ENCODE measurements around the gene FGF18. TPM values are rescaled to one million over a fixed set of nuclear protein-coding genes. Genes with fewer than 3 reads are reported as not detected.

Gene FGF18
- total RNA-seq, 2 experiments from 2014 or later: not detected

DNA sequence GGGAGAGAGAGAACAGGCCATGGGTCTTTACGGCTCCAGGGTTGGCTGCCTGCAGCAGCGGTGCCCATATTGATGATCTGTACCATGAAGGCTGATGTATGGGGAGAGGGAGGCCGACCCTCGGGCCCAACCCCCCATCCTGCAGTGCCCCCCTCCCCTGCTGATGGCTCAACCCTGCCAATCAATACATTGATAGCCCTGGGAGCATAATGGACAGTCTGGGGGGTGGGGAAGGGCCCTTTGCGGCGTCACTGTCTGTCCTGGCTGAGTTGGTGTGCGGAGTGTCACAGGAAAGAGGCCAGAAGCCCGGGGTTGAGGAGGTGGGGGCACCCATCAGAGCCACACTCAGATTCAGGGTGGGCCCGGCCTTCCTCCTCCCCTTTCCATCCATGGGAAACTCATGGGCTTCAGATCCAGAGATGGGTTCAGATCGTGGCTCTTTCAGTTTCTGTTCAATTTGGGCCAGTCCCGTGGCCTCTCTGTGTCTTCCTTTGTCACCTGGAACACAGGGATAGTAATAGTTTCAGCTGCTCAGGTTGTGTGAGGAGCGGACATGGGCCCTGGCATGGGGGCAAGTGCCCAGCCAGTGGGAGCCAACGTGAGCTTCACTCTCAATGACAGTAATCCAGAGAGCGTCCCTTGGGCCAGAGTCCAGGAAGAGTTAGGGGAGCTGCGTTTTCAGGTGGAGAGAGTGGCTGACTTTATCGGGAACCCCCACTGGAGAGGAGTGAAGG lies 9.5 kb downstream of the FGF18 start:
- Mint-ChIP-seq H3K9me3 (no peaks in the 10 kb centered on the region), H3K27ac (no peak overlapping the region), H3K36me3 (ENCODE audit: low read depth) (no peaks in the 10 kb centered on the region), H3K27me3 (no peaks in the 10 kb centered on the region), H3K4me1 (no peaks in the 10 kb centered on the region), H3K4me3 (no peak overlapping the region)
- CTCF ChIA-PET: no interaction called here
- POLR2A ChIA-PET: no interaction called here
- DNase-seq: no peak

DNA sequence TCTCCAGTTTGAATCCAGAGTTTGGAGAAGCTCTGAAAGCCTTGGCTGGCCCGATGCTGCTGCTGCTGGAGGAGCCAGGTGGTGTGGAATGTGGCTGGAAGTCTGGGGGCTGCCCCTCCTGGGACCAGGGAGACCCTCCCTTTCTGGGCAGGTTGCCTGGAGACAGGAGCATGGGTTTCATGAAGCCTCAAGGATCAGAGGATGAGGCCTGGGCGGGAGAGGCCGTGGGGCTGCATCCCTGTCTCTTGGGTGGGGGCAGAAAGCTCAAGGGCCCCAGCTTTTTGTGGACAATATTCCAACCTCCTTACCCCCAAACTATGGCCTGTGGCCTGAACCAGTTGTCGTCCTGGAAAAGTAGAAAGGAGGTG lies 10.1 kb downstream of the FGF18 start:
- Mint-ChIP-seq H3K4me1 (no peaks in the 10 kb centered on the region), H3K27ac (no peak overlapping the region), H3K36me3 (ENCODE audit: low read depth) (no peaks in the 10 kb centered on the region), H3K4me3 (no peak overlapping the region), H3K9me3 (no peaks in the 10 kb centered on the region), H3K27me3 (no peaks in the 10 kb centered on the region)
- no peak for DNase-seq
- POLR2A ChIA-PET: no interaction called here
- CTCF ChIA-PET: no interaction called here

DNA sequence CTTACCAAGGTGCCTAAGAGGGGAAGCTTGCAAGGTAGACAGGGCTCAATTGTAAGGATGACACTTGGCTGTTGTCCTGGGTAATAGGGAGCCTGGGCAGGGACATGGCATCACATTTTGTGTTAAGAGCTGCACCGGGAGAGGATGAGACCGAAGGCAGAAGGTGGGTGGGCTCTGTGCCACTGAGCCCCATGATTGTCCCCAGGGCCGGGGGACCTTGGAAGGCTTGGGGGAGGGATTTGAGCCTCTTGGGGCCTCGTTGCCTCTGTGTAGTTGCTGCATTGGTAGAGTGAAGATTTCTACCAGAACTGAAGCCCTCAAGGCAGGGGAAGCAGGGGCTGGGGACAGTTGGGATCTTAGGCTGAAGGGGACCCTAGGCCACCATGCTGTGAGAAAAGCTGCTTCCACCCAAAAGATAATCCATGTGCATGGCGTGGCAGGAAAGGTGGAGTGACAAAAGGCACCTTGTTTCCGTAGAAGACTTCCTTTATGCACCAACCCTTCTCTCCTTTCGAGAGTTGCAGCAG lies 11.9 kb downstream of the FGF18 start:
- Mint-ChIP-seq H3K36me3 (ENCODE audit: low read depth) (no peaks in the 10 kb centered on the region), H3K27me3 (no peaks in the 10 kb centered on the region), H3K27ac (no peak overlapping the region), H3K9me3 (no peaks in the 10 kb centered on the region), H3K4me1 (no peaks in the 10 kb centered on the region), H3K4me3 (no peak overlapping the region)
- POLR2A ChIA-PET: no interaction called here
- DNase-seq: no peak
- CTCF ChIA-PET: no interaction called here

DNA sequence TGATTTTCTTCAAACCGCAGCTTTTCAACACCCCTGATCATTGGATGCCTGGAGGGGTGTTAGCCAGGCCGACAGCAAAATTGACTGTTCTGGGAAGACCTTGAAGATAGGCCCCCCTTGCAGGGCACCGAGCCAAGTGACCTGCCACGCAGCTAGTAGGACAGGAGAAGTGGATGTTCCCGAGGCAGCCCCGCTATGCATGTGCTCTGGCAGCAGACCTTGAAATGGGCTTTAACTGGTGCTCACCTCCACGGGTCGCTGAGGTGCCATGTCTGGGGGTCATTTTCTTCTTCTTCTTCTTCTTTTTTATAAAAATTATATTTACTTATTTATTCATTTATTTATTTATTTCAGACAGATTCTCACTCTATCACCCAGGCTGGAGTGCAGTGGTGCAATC lies 12.6 kb downstream of the FGF18 start:
- H3K9me3 Mint-ChIP-seq: no peaks in the 10 kb centered on the region
- ChIA-PET CTCF (no interaction called here), POLR2A (no interaction called here)
- no peak overlapping the region for H3K27ac Mint-ChIP-seq
- no peaks in the 10 kb centered on the region for H3K36me3 Mint-ChIP-seq (ENCODE audit: low read depth)
- H3K27me3 Mint-ChIP-seq: no peaks in the 10 kb centered on the region
- H3K4me1 Mint-ChIP-seq: no peaks in the 10 kb centered on the region
- DNase-seq: no peak
- H3K4me3 Mint-ChIP-seq: no peak overlapping the region

DNA sequence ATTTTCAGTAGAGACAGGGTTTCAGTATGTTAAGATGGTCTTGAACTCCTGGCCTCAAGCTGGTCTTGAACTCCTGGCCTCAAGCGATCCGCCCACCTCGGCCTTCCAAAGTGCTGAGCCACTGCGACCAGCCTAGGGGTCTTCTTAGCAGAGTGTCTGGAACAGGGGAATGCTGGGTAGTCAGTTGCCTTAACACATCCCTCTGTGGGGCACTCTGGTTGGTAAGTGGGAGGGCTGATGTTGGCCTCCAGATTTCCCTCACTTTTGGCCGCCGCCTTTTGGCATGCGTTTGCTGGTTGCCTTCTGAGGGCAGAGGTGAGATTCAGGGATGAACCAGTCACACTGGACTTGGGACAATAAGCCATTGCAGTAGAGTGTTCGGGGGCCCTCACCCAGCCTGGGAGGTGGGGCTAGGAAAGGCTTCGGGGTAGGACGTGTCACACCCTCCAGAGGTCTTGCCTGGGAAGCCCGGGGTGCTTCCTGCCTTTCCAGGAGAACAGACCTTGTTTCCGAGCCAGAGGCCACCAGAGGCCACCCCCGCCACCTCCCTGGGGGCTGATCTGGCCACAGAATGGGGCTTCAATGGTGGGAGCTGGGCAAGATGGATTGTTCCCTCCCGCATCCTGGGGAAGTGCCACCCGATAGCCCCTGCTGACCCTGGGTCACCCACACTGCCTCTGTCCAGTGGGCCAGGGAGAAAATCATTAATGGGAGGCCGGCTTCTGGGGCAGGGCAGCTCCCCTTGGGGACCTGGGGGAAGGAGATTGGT lies 13.3 kb downstream of the FGF18 start:
- CTCF ChIA-PET: no interaction called here
- Mint-ChIP-seq H3K4me3 (no peak overlapping the region), H3K27me3 (no peaks in the 10 kb centered on the region), H3K27ac (no peak overlapping the region), H3K36me3 (ENCODE audit: low read depth) (no peaks in the 10 kb centered on the region), H3K4me1 (no peaks in the 10 kb centered on the region), H3K9me3 (no peaks in the 10 kb centered on the region)
- DNase-seq: no peak
- POLR2A ChIA-PET: no interaction called here

DNA sequence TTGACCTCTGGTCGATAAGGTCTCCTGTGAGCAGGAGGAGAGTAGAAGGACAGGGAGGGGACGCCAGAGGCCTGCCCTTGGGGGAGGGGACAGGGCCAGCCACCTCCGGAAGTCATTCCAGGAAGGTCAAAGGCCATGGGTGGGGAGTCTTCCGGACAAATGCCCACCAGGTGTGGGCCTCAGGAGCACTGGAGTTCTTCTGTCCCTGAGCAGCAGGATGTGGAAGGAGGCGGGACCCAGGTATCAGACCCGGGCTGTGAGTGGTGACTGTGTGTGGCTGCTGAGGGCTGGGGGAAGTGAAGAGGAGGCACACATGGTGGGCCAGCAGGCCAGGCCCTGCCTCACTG lies 13.9 kb downstream of the FGF18 start:
- Mint-ChIP-seq H3K9me3 (no peaks in the 10 kb centered on the region), H3K27me3 (no peaks in the 10 kb centered on the region), H3K4me1 (no peaks in the 10 kb centered on the region), H3K4me3 (no peak overlapping the region), H3K27ac (no peak overlapping the region), H3K36me3 (ENCODE audit: low read depth) (no peaks in the 10 kb centered on the region)
- POLR2A ChIA-PET: no interaction called here
- DNase-seq: no peak
- CTCF ChIA-PET: no interaction called here

DNA sequence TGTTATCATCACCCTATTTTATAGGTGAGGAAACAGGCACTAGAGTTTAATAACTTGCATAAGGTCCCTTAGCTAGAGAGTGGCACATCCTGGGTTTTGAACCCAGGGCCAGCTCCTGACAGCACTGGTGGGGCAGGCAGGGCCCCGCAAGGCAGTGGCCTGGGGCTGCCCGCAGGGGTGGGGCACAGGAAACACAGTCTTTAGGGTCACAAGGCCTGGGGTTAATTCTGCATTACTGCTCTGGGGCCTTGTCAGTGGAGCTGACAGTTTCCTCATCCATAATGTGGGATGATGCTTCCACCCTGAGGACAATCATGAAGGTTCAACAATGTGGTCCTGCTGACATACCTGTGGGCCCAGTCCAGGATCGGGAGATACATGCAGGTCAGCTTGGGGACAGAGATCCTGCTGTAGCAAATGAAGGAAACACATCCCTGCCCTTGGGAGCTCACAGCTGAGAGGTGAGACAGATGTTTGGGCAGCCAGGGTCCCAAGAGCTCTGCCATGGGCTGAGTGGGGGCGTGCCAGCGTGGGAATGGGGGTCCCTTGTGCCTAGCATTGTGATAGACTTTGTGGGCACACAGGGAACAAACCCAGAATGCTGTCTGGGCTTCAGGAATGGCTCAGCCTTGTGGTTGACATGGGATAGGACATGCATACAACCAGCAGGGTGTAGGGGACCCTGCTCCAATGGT lies 14.7 kb downstream of the FGF18 start:
- Mint-ChIP-seq H3K4me3 (no peak overlapping the region), H3K27me3 (no peaks in the 10 kb centered on the region), H3K27ac (no peak overlapping the region), H3K4me1 (no peaks in the 10 kb centered on the region), H3K9me3 (no peaks in the 10 kb centered on the region), H3K36me3 (ENCODE audit: low read depth) (no peaks in the 10 kb centered on the region)
- CTCF ChIA-PET: no interaction called here
- DNase-seq: no peak
- POLR2A ChIA-PET: interaction anchor here (1.0 kb wide), 1 partner anchor 23 kb away, joined by 4 read pairs; no protein-coding TSS in a partner anchor

DNA sequence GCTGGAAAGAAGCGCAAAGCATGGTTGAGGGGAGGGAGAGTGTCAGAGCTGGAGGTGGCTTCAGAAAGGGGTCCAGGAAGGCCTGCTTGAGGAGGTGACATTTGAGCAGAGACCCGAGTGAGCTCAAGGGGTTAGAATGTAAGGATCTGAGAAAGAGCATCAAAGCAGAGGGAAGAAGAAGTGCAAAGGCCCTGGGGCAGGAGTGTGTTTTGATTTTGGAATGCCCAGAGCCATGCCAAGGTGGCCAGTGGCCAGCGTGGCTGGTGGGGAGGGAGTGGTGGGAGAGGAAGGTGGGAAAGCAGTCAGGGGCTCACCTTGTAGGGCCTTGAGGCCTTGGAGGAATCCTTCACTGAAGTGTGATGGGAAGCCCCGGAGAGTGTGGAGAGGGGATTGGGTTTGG lies 15.4 kb downstream of the FGF18 start:
- Mint-ChIP-seq H3K27me3 (no peaks in the 10 kb centered on the region), H3K27ac (no peak overlapping the region), H3K9me3 (no peaks in the 10 kb centered on the region), H3K36me3 (ENCODE audit: low read depth) (no peaks in the 10 kb centered on the region), H3K4me3 (no peak overlapping the region), H3K4me1 (no peaks in the 10 kb centered on the region)
- DNase-seq: no peak
- POLR2A ChIA-PET: interaction anchor here (1.0 kb wide), 1 partner anchor 24 kb away, joined by 4 read pairs; no protein-coding TSS in a partner anchor
- CTCF ChIA-PET: no interaction called here

DNA sequence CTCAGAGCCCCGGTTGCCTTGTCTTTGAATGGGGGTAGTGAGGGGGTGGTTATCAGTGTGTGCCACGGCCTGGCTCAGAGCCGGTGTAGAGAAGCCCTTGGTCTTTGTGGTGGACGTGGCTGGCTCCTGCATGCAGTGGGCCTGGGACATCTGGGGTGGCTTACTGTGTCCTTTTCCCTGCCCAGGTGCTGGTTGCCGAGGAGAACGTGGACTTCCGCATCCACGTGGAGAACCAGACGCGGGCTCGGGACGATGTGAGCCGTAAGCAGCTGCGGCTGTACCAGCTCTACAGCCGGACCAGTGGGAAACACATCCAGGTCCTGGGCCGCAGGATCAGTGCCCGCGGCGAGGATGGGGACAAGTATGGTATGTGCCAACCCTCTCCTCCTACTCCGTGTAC lies 16.5 kb downstream of the FGF18 start:
- H3K9me3 Mint-ChIP-seq: no peaks in the 10 kb centered on the region

DNA sequence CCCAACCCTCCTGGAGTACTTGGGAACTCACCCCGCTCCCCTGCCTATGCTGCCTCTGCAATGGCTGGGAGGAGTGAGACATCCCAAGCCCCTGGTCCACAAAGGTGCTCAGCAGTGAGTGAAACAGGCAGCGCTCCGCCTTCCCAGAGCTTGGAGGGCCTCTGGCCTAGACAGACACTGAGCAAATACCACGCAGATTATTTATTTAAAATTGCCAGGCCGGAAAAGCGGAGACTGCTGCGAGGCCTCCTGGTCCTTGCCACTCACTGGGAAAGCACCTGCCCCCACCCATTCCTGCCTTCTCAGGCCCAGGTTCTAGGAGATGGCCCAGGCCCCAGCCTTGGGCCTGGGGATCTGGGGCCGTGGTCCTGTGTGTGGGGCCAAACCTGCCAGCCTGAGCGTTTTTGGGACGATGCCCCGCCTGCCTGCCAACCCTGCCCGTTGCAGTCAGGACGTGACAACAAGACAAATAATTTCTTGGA lies 17.4 kb downstream of the FGF18 start:
- POLR2A ChIA-PET: no interaction called here
- CTCF ChIA-PET: no interaction called here
- DNase-seq: no peak

More for the DNA sequence above, 16.5 kb downstream of the FGF18 start:
- Mint-ChIP-seq H3K4me3 (no peak overlapping the region), H3K36me3 (ENCODE audit: low read depth) (no peaks in the 10 kb centered on the region), H3K27me3 (no peaks in the 10 kb centered on the region), H3K27ac (no peak overlapping the region), H3K4me1 (no peaks in the 10 kb centered on the region)
- no peak for DNase-seq
- CTCF ChIA-PET: no interaction called here
- POLR2A ChIA-PET: no interaction called here

DNA sequence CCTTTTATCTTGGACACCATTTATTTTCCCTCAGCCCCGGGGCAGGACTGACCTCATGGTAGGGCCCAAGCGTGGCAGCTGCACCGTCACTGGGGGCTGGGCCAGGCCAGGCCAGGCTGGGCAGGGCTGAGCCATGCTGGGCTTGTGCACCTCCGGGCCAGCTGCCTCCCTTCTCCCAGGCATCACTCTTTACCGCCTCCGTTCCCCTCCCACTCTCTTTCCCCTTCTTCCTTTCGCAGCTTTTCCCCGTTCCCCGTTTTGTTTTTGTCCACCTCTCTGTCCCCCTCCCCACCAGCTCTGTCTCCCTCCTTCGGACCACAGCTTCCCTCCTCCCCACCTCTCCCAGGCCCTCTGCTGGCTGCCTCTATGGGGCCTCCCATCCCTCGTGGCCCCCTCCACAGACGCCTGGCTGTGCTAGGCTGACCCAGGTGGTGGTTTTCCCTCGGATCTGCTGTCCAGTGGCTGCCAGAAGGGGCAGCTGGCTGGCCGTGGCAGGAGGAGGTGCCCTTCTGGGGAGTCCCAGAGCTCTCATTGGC lies 17.9 kb downstream of the FGF18 start:
- Mint-ChIP-seq H3K27ac (no peak overlapping the region), H3K9me3 (no peaks in the 10 kb centered on the region), H3K27me3 (no peaks in the 10 kb centered on the region), H3K36me3 (ENCODE audit: low read depth) (no peaks in the 10 kb centered on the region), H3K4me3 (no peak overlapping the region), H3K4me1 (no peaks in the 10 kb centered on the region)
- ChIA-PET POLR2A (no interaction called here), CTCF (no interaction called here)
- DNase-seq: no peak

More for the DNA sequence above, 17.4 kb downstream of the FGF18 start:
- Mint-ChIP-seq H3K27me3 (no peaks in the 10 kb centered on the region), H3K27ac (no peak overlapping the region), H3K4me1 (no peaks in the 10 kb centered on the region), H3K36me3 (ENCODE audit: low read depth) (no peaks in the 10 kb centered on the region), H3K4me3 (no peak overlapping the region), H3K9me3 (no peaks in the 10 kb centered on the region)

DNA sequence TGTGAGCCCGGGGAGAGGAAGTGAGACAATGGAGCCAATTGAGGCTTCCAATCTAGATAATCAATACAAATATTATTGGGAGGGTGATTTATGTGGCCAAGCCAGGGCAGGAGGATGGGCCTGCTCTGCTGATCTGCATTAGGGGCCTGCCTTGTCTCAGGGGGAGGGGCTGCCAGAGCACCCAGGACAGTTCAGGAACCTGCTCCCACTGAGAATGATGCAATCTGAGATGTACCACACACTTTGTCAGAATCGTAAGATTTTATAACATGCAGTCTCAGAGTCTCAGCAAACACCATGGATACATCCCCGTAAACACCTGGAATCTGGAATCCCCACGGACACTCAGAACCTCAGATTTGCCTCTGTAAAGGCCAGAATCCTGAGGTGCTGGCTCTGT lies 19.3 kb downstream of the FGF18 start:
- H3K27me3 Mint-ChIP-seq: no peaks in the 10 kb centered on the region
- no peak overlapping the region for H3K4me3 Mint-ChIP-seq
- H3K9me3 Mint-ChIP-seq: no peaks in the 10 kb centered on the region
- H3K36me3 Mint-ChIP-seq (ENCODE audit: low read depth): no peaks in the 10 kb centered on the region
- no peak for DNase-seq
- CTCF ChIA-PET: no interaction called here
- POLR2A ChIA-PET: no interaction called here
- H3K4me1 Mint-ChIP-seq: no peaks in the 10 kb centered on the region
- H3K27ac Mint-ChIP-seq: no peak overlapping the region

DNA sequence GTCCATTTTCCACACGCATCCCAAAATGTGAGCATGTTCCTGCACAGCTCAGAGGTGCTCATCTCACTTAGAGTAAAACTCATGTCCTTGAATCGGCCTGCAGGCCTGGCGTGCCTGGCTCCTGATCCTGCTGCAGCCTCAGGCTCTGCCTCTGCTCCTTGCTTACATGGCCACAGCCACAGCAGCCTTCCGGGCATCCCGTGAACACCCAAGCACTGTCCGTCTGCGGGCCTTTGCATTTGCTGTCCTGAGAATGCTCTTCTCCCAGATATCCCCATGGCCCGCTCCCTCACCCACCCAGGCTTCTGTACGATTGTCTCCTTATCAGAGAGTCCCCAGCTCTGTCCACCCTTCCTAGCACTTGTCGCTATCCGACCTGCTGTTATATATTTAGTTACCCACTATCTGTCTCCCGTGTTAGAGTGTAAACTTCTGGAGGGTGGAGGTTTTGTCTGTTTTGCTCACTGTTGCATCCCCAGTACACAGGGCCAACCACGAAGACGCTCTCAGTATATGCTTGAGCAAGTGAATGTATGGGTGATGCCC lies 21.9 kb downstream of the FGF18 start:
- Mint-ChIP-seq H3K27ac (no peak overlapping the region), H3K9me3 (no peaks in the 10 kb centered on the region), H3K4me1 (no peaks in the 10 kb centered on the region), H3K4me3 (no peak overlapping the region), H3K36me3 (ENCODE audit: low read depth) (no peaks in the 10 kb centered on the region), H3K27me3 (no peaks in the 10 kb centered on the region)
- ChIA-PET CTCF (no interaction called here), POLR2A (no interaction called here)
- DNase-seq: no peak
